Fibroblast of pulmonary artery (primary cell): ENCODE measurements around the gene PTGES3.

ENCODE experiments used
- DNase-seq: peaks from one replicate; pipeline ENCODE4 v3.0.0-alpha.2; 2010; ENCODE audit warnings: low read depth
- H3K4me3 ChIP-seq: replicated peaks from 2 replicates; pipeline ENCODE4 v1.5.1; 2011; ENCODE audit warnings: low read depth, mild to moderate bottlenecking, control low read depth, low read length, moderate library complexity
- TF ChIP-seq, protein P1 (sequence below): IDR thresholded peaks from 2 replicates; pipeline ENCODE4 v1.5.1; 2011; ENCODE audit warnings: mild to moderate bottlenecking, control low read depth, low read length, inconsistent platforms; ENCODE audit errors: missing control alignments

PTGES3 gene

GRCh38 chr12:56631790-56632700, 56.0 kb downstream of the PTGES3 start:
- TF ChIP-seq, protein P1, sequence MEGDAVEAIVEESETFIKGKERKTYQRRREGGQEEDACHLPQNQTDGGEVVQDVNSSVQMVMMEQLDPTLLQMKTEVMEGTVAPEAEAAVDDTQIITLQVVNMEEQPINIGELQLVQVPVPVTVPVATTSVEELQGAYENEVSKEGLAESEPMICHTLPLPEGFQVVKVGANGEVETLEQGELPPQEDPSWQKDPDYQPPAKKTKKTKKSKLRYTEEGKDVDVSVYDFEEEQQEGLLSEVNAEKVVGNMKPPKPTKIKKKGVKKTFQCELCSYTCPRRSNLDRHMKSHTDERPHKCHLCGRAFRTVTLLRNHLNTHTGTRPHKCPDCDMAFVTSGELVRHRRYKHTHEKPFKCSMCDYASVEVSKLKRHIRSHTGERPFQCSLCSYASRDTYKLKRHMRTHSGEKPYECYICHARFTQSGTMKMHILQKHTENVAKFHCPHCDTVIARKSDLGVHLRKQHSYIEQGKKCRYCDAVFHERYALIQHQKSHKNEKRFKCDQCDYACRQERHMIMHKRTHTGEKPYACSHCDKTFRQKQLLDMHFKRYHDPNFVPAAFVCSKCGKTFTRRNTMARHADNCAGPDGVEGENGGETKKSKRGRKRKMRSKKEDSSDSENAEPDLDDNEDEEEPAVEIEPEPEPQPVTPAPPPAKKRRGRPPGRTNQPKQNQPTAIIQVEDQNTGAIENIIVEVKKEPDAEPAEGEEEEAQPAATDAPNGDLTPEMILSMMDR = no peak
- H3K4me3 ChIP-seq = peak overlapping the region; percentile 82
- DNase-seq = peak; percentile 43

DNA sequence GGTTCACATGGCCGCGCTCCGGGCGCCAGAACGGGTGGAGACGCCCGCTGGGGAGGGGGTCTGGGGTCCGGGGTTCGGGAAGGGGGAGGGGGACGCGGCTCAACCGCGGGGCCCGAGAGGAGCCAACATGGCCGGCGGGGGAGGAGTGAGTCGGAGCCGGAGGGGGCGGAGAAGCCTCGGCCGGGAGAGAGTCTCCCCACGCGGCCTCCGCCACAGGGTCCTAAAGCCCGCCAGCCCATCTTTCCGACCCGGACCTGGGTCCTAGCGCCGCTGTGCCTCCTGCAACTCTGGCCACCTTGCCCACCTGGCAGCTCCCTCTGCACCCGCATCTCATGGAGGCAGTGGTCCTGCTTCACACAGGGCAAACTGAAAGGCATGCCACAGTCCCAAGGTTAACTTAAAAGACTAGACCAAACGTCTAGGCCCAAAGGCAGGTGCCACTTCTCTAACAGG, 57.9 kb downstream of the PTGES3 start, which contains the start of gene BAZ2A:
BAZ2A (minus strand) TSS at position 147 of the 453 bp plus-strand sequence. CDS start 12,796 bp downstream, outside the sequence.
- TF ChIP-seq, protein P1 = no peak
- peak within 1 kb of the TSS; percentile 95 for H3K4me3 ChIP-seq
- peak; percentile 79 for DNase-seq

DNA sequence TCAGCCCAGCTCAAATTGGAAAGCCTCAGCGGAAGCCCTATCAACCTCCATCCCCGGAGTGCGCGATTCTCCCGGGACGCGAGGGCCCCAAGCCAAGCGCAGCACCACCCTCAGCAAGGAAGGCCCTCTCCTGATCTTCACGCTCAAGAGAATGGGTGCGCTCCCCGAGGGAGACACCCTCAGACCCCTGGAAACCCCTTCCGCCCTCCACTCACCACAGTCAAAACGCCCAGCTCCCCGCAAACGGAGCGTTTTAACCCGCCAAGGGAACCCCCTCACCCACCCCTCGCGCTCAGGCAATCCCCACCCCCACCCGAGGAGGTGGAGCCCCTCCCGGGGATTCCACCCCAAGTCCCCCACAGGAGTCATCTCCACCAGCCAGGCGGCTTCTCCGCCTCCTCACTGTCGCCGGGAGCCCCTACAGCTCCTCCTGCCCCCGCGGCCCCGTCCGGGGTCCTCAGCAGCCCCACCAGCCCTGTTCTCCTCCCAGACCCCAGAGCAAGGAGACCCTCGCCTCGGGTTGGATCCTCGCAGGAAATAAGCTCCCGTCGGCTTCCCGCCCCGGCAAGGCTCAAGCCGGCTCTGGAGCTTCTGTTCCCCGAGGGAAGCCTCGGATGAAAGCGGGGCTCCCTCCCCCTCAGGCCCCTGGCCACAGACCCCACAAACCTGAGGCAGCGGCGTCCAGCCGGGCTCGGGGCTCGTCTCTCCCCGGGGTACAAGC, 58.5 kb downstream of the PTGES3 start:
- peak overlapping the region; percentile 95 for H3K4me3 ChIP-seq
- TF ChIP-seq, protein P1 = no peak
- no peak for DNase-seq

GRCh38 chr12:56628671-56629458, 59.2 kb downstream of the PTGES3 start:
- peak; percentile 71 for DNase-seq
- TF ChIP-seq, protein P1 = no peak
- H3K4me3 ChIP-seq = peak overlapping the region; percentile 95

DNA sequence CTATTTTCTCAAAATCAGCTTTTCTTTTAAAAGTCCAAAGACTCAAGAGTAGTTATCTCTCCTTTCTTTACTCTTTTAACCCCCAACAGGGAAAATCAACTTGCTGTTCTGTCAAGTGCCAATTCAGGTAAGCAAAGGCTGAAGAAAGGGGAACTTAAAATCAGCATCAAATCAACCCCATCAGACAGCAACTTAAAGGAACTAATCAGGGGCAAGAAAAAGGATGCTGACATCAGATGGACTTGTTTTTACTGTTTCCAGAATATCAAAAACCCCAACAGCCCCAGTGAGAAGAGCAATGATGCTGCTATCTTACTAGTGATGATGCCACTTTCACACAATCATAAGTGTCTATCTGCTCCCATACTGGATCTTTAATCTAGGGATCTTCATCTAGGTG, 61.4 kb downstream of the PTGES3 start:
- TF ChIP-seq, protein P1 = no peak
- no peak for DNase-seq
- no peak overlapping the region for H3K4me3 ChIP-seq

DNA sequence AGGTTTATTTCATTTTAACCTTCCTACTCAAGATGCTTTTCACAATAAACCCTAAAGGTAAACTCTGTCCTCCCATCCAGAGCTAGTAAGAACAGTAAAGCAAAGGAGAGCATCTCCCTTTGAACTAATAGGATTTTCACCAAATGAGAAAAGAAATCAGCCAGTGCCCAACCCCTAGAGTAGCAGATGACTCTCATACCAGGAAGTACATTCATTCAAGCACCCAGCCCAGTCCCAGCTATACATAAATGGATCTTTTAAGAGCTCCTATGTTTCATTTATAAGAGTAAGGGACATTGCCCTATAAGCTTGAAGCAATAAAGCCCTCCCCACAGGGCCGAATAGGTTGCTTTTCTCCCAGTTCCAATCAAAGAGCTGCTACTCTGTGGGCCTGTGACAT, 65.5 kb downstream of the PTGES3 start:
- no peak for DNase-seq
- TF ChIP-seq, protein P1 = no peak
- no peak overlapping the region for H3K4me3 ChIP-seq
